Ectodermal cell (in vitro differentiated cells): ENCODE results near the gene KRT10. TPM values are rescaled to one million over a fixed set of nuclear protein-coding genes. Genes with fewer than 3 reads are reported as not detected.
"Not testable (repeated sequence)": the region's sequence is repeated elsewhere in the genome, so short reads cannot be mapped to it uniquely, and the experiment has no call there.

Experiments used
- H3K27ac ChIP-seq: 2 replicates; pipeline ENCODE4 v1.7.0; 2013; ENCODE audit warnings: mild to moderate bottlenecking, low read depth, low read length; ENCODE audit not compliant: insufficient read depth, poor library complexity, severe bottlenecking
- H3K27me3 ChIP-seq: 2 replicates; pipeline ENCODE4 v1.7.0; 2013; ENCODE audit warnings: mild to moderate bottlenecking, low read length; ENCODE audit not compliant: insufficient read depth, control insufficient read depth, poor library complexity, severe bottlenecking
- H3K36me3 ChIP-seq: one replicate; pipeline ENCODE4 v1.7.0; 2013; ENCODE audit warnings: low read length; ENCODE audit not compliant: control insufficient read depth, insufficient read depth
- H3K4me1 ChIP-seq: one replicate; pipeline ENCODE4 v1.7.0; 2013; ENCODE audit warnings: low read length; ENCODE audit not compliant: control insufficient read depth, insufficient read depth
- H3K4me3 ChIP-seq: 2 replicates; pipeline ENCODE4 v1.7.0; 2013; ENCODE audit warnings: low read depth, low read length, control low read depth; ENCODE audit not compliant: insufficient read depth
- H3K9me3 ChIP-seq: 2 replicates; pipeline ENCODE4 v1.7.0; 2013; ENCODE audit warnings: mild to moderate bottlenecking, low read length, moderate library complexity; ENCODE audit not compliant: control insufficient read depth
- WGBS, 2 experiments: methylation state at CpG; one replicate each; pipeline ENCODE4 v1.1.7; 2013; ENCODE audit warnings: missing lambda C conversion rate in 2 of 2; 5-methylcytosine and 5-hydroxymethylcytosine counted together
- polyA plus RNA-seq, 4 experiments: library from polyadenylated mRNA; stranded (reverse); fragments of 50-300 nt; gene quantifications; one replicate each; pipeline ENCODE4 v1.2.3, GENCODE V29; 2013

KRT10 gene
- polyA plus RNA-seq (2013, experiment 1 of 4), result 49.9 TPM
- polyA plus RNA-seq (2013, experiment 2 of 4), result 54.2 TPM
- 77.4 TPM for polyA plus RNA-seq (2013, experiment 3 of 4)
- polyA plus RNA-seq (2013, experiment 4 of 4), result 73.3 TPM

DNA sequence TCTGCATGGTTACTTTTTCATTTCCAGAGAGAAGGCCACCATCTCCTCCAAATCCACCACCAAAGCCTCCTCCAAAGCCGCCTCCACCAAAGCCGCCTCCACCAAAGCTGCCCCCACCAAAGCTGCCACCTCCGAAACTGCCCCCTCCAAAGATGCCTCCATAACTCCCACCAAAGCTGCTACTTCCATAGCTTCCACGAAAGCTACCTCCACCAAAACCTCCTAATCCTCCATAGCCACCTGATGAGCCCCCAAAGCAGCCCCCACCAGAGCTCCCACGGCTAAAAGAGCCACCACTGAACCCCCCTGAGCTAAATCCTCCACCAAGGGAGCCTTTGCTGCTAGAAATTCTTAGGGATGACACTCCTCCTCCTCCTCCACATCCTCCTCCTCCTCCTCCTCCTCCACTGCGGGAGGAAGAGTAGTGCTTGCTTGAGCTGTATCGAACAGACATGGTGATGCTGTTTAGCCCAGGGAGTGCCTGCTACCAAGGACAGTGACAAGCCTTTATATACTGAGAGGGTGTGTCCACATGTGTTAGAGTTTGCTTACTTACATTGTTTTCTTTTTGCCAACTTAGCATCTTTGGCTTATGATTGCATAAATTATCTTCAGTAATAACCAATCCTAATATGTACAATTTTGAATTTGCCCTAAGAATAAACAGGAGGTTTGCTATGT is at the start of gene KRT10:
KRT10 (minus strand) TSS at position 483 of the 681 bp plus-strand sequence; CDS start at position 454, 29 bp downstream.
- Histone ChIP-seq H3K27me3 (peaks cover 56% of the 10 kb centered on the region), H3K9me3 (no peaks in the 10 kb centered on the region), H3K27ac (no peak within 1 kb of the TSS), H3K4me3 (no peak within 1 kb of the TSS), H3K36me3 (peaks cover 2% of the 10 kb centered on the region), H3K4me1 (no peaks in the 10 kb centered on the region)
- WGBS, 2 experiments, result 83% methylated on average over 7 of the region's 7 CpGs

DNA sequence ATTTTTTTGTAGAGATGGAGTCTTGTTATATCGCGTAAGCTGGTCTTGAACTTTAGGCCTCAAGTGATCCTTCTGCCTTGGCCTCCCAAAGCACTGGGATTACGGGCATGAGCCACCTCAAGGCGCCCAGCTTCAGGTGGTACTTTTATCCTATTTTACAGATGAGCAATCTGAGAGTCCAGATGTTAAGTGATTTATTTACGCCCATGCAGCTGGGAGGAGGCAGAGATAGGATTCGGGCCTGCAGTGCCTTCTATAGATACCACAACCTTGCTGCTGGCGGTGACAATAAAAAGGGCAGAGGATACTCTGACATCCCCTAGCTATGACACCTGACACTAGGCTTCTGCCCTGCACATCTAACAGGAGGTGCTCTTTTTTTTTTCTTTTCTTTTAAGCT is 48.9 kb upstream of the KRT10 start:
- Histone ChIP-seq H3K27ac (no peak overlapping the region), H3K27me3 (no peaks in the 10 kb centered on the region), H3K4me1 (no peaks in the 10 kb centered on the region), H3K36me3 (no peaks in the 10 kb centered on the region), H3K4me3 (no peak overlapping the region), H3K9me3 (no peaks in the 10 kb centered on the region)
- WGBS, 2 experiments, result 91 to 95% methylated on average over 7 of the region's 7 CpGs

DNA sequence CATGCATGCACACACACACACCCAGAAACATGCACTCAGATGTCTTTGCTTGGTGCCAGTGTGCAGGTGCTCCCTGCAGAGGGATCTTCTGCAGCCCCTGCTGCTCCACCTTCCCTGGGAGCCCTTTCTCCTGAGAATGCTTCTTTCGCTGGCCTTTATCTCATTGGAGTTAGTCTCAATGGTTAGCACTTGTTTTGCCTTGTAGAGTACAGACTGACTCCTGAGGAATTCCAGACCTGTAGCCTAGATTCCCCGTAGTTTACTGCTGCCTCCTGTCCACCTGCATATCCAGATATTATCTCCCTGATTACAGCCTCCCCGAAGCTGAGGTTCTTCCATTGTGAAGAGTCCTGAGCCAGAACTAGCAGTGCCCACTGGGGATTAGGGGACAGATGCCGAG is 47.7 kb upstream of the KRT10 start:
- H3K27me3 ChIP-seq, result no peaks in the 10 kb centered on the region
- no peaks in the 10 kb centered on the region for H3K4me1 ChIP-seq
- no peak overlapping the region for H3K4me3 ChIP-seq
- H3K9me3 ChIP-seq, result no peaks in the 10 kb centered on the region
- WGBS, 2 experiments, result 85 to 86% methylated on average over 4 of the region's 4 CpGs
- H3K36me3 ChIP-seq, result no peaks in the 10 kb centered on the region
- no peak overlapping the region for H3K27ac ChIP-seq

DNA sequence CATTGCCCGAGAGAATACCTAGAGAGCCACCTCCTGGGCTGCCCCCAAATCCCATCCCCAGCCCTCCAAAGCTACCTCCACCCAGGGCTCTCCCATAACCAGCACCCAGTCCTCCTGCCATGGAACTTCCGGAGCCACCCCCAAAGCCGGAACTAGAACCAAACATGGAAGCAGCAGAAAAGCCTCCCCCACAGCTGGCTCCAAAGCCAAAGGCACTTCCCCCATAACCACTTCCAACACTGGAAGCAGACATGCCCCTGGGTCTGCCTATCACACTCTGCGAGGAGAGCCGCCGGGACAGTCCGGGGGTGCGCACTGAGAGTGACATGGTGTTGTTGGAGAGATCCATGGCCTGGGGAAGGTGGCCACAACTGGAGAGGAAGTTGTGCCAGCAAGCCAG is 44.4 kb upstream of the KRT10 start, which contains the start of gene KRT12:
KRT12 (minus strand) TSS at position 386 of the 400 bp plus-strand sequence; CDS start at position 349, 37 bp downstream.
- 96% methylated on average over 8 of the region's 8 CpGs for WGBS, 2 experiments
- no peak within 1 kb of the TSS for H3K4me3 ChIP-seq
- no peaks in the 10 kb centered on the region for H3K36me3 ChIP-seq
- H3K27ac ChIP-seq, result no peak within 1 kb of the TSS
- H3K9me3 ChIP-seq, result no peaks in the 10 kb centered on the region
- H3K27me3 ChIP-seq, result no peaks in the 10 kb centered on the region
- H3K4me1 ChIP-seq, result no peaks in the 10 kb centered on the region

DNA sequence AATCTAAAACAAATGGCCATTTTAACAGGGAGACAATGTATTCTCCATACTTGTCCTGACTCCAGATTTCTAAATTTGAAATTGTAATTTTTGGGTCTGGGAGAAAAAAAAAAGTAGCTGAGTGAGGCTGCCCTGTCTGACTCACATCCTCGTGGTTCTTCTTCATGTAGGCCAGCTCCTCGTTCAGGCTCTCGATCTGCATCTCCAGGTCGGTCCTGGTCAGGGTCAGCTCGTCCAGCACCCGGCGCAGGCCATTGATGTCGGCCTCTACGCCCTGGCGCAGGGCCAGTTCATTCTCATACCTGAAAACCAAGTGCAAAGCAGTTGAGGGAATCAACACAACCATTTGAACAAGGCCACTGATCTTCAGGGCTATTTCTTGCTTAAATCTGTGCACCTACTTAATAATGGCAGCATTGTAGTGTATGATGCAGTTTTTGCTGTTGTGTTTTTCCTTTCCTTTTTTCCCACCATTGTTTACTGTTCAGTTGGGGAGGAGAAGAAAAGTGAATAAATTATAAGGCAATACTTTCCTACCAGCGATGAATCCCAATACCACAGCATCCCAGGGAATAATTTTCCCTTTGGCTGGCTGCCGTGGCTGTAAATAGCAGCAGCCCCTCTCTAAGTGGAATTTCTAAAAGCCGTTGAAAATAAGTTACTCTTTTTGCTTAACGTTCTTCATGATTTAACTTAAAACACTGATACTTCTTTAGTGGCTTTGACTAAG is 42.4 kb upstream of the KRT10 start:
- Histone ChIP-seq H3K9me3 (no peaks in the 10 kb centered on the region), H3K4me3 (no peak overlapping the region), H3K36me3 (no peaks in the 10 kb centered on the region), H3K27ac (no peak overlapping the region), H3K4me1 (no peaks in the 10 kb centered on the region), H3K27me3 (no peaks in the 10 kb centered on the region)
- WGBS, 2 experiments, result 95% methylated on average over 14 of the region's 14 CpGs

DNA sequence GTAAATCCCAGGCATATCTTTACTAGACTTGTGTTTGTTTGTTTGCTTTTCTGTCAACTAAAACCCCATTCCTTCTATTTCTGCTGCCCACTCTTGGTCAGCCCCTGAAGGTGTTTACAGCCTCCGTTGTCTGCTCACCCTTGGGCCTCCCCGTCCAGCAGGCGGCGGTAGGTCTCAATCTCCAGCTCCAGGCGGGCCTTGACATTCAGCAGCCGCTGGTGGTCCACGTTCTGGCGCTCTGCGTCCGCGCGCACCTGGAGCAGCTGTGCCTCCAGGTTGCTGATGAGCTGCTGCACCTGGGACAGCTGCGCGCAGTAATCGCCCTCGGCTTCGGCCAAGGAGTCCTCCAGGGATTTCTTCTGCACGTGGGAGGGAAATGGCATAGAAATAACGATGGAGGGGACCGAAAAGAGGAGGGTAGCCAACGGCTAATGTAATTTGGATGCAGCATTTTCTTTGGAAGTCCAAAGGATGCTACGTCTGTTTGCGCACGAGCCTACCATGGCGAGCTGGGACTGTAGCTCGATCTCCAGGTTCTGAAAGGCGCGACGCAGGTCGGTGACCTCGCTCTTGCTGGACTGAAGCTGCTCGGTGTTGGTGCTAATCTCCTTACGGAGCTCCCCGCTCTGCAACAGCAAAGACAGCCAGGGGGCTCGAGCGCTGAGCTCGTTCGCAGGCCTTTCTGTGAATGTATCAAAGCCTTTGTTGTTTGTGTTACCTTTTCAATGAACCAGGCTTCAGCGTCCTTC is 40.7 kb upstream of the KRT10 start:
- 84 to 88% methylated on average over 39 of the region's 39 CpGs for WGBS, 2 experiments

DNA sequence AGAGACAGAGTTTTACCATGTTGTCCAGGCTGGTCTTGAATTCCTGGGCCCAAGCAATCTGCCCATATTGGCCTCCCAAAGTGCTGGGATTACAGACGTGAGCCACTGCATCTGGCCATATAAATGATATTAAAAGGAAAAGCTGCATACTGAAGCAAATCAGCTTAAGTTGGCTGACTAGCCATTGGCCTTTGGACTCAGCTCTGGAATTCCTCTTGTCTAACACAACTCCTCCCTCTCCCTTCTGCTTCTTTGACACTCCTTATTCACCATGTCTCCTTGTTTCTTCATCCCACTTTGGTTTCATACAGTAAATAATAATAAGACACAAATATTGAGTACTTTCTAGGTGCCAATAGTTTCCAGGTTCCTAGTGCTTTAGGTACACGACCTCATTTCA is 37.1 kb upstream of the KRT10 start:
- 88 to 94% methylated on average over 2 of the region's 2 CpGs for WGBS, 2 experiments
- Histone ChIP-seq H3K4me3 (no peak overlapping the region), H3K9me3 (no peaks in the 10 kb centered on the region), H3K27ac (no peak overlapping the region), H3K27me3 (no peaks in the 10 kb centered on the region), H3K36me3 (no peaks in the 10 kb centered on the region), H3K4me1 (no peaks in the 10 kb centered on the region)

More for the DNA sequence above, 40.7 kb upstream of the KRT10 start:
- Histone ChIP-seq H3K4me3 (no peak overlapping the region), H3K9me3 (no peaks in the 10 kb centered on the region), H3K27me3 (no peaks in the 10 kb centered on the region), H3K36me3 (no peaks in the 10 kb centered on the region), H3K4me1 (no peaks in the 10 kb centered on the region), H3K27ac (no peak overlapping the region)

DNA sequence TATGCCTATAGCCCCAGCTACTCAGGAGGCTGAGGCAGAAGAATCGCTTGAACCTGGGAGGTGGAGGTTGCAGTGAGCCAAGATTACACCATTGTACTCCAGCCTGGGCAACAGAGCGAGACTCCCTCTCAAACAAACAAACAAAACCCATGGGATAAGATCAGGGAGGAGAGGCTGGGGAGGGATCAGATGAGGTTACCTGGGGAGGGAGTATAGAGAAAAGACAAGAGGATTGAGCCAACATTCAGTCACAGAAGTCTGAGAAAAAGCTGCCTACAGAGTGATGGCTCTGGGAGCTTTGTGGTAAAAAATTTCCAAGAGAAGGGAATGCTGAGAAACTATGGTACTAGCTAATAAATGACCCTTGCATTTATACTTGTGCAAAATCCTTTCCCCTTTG is 36.3 kb upstream of the KRT10 start:
- H3K4me3 ChIP-seq, H3K27me3 ChIP-seq, H3K36me3 ChIP-seq, H3K4me1 ChIP-seq, H3K9me3 ChIP-seq, H3K27ac ChIP-seq: not testable (repeated sequence)
- 90% methylated on average over 2 of the region's 2 CpGs; no CpG with 5 or more reads in 1 of the 2 experiments for WGBS, 2 experiments

DNA sequence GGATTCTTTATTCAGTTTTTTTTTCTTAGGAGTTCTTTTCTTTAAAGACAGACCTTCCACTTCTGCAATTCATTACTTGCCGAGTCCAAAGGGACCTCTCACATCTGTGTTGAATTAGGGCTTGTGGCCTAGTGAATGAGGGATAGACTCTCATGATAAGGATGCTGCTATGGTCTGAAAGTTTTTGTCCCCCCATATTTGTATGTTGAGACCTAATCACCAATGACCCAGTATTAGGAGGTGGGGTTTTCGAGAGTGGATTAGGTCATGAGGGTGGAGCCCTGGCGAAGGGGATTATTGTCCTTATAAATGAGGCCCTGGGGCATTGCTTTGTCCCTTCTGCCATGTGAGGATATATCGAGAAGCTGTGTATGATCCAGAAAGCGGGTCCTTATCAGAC is 35.1 kb upstream of the KRT10 start:
- 79 to 85% methylated on average over 4 to 5 of the region's 5 CpGs for WGBS, 2 experiments
- no peaks in the 10 kb centered on the region for H3K4me1 ChIP-seq
- H3K9me3 ChIP-seq, result no peaks in the 10 kb centered on the region
- H3K27ac ChIP-seq, result no peak overlapping the region
- no peaks in the 10 kb centered on the region for H3K36me3 ChIP-seq
- no peak overlapping the region for H3K4me3 ChIP-seq
- no peaks in the 10 kb centered on the region for H3K27me3 ChIP-seq
